Fibroblast of lung (primary cell): ENCODE data around the gene CMIP.

Experiments
- EZH2 ChIP-seq: IDR thresholded peaks from 2 replicates; pipeline ENCODE4 v1.5.1; 2012; ENCODE audit warnings: low read length, control low read depth, mild to moderate bottlenecking; ENCODE audit errors: missing control alignments
- TF ChIP-seq, protein P1 (sequence below), 2 donors: IDR thresholded peaks in 1 of 2; conservative IDR thresholded peaks in 1 of 2; 1 replicate in 1 of 2; 2 replicates in 1 of 2; pipeline ENCODE4 v1.5.1; 2011 to 2012; ENCODE audit warnings: low read length in 2 of 2, control low read depth in 1 of 2, inconsistent platforms in 1 of 2, low read depth in 1 of 2, mild to moderate bottlenecking in 1 of 2

GRCh38 chr16:81517629-81518438, 73.2 kb downstream of the CMIP start:
- TF ChIP-seq EZH2: no peak
- TF ChIP-seq, protein P1, sequence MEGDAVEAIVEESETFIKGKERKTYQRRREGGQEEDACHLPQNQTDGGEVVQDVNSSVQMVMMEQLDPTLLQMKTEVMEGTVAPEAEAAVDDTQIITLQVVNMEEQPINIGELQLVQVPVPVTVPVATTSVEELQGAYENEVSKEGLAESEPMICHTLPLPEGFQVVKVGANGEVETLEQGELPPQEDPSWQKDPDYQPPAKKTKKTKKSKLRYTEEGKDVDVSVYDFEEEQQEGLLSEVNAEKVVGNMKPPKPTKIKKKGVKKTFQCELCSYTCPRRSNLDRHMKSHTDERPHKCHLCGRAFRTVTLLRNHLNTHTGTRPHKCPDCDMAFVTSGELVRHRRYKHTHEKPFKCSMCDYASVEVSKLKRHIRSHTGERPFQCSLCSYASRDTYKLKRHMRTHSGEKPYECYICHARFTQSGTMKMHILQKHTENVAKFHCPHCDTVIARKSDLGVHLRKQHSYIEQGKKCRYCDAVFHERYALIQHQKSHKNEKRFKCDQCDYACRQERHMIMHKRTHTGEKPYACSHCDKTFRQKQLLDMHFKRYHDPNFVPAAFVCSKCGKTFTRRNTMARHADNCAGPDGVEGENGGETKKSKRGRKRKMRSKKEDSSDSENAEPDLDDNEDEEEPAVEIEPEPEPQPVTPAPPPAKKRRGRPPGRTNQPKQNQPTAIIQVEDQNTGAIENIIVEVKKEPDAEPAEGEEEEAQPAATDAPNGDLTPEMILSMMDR (conservative IDR thresholded peaks at IDR 0.05 in 1 of 2, IDR thresholded peaks at IDR 0.05 in 1 of 2; ENCODE audit: low read depth in 1 of 2, low read length in 2 of 2): no peak
